Naive thymus-derived CD8-positive, alpha-beta T cell (primary cell): ENCODE results near the gene PTX4. TPM values are rescaled to one million over a fixed set of nuclear protein-coding genes. Genes with fewer than 3 reads are reported as not detected.
A peak's percentile ranks its signal among the peaks of the same experiment; 100 is the strongest.

Experiments used
- ATAC-seq, 2 donors: fragments of 150-1000 bp; cut with Tn5 transposase in 1 of 2; sonication (Bioruptor Pico), chemical (Tn5 transposase) in 1 of 2; 1 replicate in 1 of 2; 2 replicates in 1 of 2; pipeline ENCODE4 v1.10.0; 2021; ENCODE audit warnings: mild to moderate bottlenecking in 2 of 2, moderate library complexity in 2 of 2
- POLR2A ChIA-PET: fragments of 350-600 bp; sonication (Branson Sonifier 250); formaldehyde crosslinking; loops from one replicate; lab custom pipeline; 2021; ENCODE audit warnings: antibody characterized with exemption; lab: Charles Lee
- DNase-seq, 10 donors: peaks; one replicate each; pipeline versions ENCODE4 v3.0.0 to v3.0.0-alpha.2; 2020 to 2022
- H3K27ac Mint-ChIP-seq, 10 donors: one replicate each; pipeline ENCODE4 v1.8.0; 2020 to 2022; ENCODE audit warnings: mild to moderate bottlenecking in 10 of 10, mixed read lengths in 10 of 10, moderate library complexity in 4 of 10, inconsistent platforms in 1 of 10
- H3K27me3 Mint-ChIP-seq, 5 donors: one replicate each; pipeline ENCODE4 v1.8.0; 2021 to 2022; ENCODE audit warnings: mixed read lengths in 5 of 5
- H3K36me3 Mint-ChIP-seq, 3 donors: one replicate each; pipeline ENCODE4 v1.8.0; 2020 to 2022; ENCODE audit warnings: mixed read lengths in 3 of 3, mild to moderate bottlenecking in 2 of 3, inconsistent platforms in 1 of 3
- H3K4me1 Mint-ChIP-seq, 4 donors: one replicate each; pipeline ENCODE4 v1.8.0; 2021 to 2022; ENCODE audit warnings: mixed read lengths in 4 of 4
- H3K4me3 Mint-ChIP-seq, 10 donors: one replicate each; pipeline ENCODE4 v1.8.0; 2020 to 2022; ENCODE audit warnings: mild to moderate bottlenecking in 10 of 10, mixed read lengths in 10 of 10, moderate library complexity in 6 of 10, inconsistent platforms in 1 of 10
- H3K9me3 Mint-ChIP-seq, 9 donors: one replicate each; pipeline ENCODE4 v1.8.0; 2020 to 2022; ENCODE audit warnings: mixed read lengths in 9 of 9, mild to moderate bottlenecking in 3 of 9, inconsistent platforms in 1 of 9, moderate library complexity in 1 of 9
- polyA plus RNA-seq, 3 donors: library from polyadenylated mRNA; unstranded; fragments of 300-500 nt; fragmentation: Illumina TruSeq; gene quantifications; one replicate each; pipeline ENCODE4 v1.2.3, GENCODE V29; 2021
- total RNA-seq, 8 experiments: library from RNA in 2 of 8; stranded (reverse) in 2 of 8; gene quantifications; one replicate each; pipeline ENCODE4 v1.2.3 and lab custom pipeline; 2021 to 2026

PTX4 gene, protein sequence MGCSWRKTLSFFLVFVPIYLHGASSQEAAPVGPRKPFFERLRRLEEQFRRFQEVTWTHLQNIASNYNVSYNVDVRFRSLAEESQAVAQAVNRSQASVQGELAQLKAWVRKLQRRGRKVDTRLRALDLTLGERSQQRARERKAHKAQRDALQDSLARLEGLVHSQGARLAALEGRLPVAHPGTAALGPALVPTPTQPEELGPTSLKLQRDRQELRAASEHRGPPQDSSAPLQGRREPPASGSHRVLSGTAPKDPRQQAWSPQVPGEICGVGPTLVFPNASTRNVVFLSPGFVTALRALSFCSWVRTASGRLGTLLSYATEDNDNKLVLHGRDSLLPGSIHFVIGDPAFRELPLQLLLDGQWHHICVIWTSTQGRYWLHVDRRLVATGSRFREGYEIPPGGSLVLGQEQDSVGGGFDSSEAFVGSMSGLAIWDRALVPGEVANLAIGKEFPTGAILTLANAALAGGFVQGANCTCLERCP
- total RNA-seq = not detected
- not detected for polyA plus RNA-seq
- total RNA-seq (lab: John Stamatoyannopoulos, UW) = 0 to 0.15 (median 0.03) reads per million in 6 experiments

- H3K27ac Mint-ChIP-seq = peak within 1 kb of the TSS in 2 of 10 donors; percentile 39 to 53
- peaks cover 0 to 1% (median 0%) of the 10 kb centered on the region in 5 donors for H3K27me3 Mint-ChIP-seq
- DNase-seq = no peak
- POLR2A ChIA-PET = no interaction called here
- peaks cover 2 to 16% (median 10%) of the 10 kb centered on the region in 4 donors for H3K4me1 Mint-ChIP-seq
- no peaks in the 10 kb centered on the region for H3K36me3 Mint-ChIP-seq
- H3K4me3 Mint-ChIP-seq = peak within 1 kb of the TSS in 1 of 10 donors; percentile 28
- no peak for ATAC-seq
- H3K9me3 Mint-ChIP-seq = no peaks in the 10 kb centered on the region
These were observed at the start of gene PTX4 for GRCh38 chr16:1488619-1489018. PTX4 (minus strand) TSS chr16:1488944; CDS start chr16:1488909, 35 bp downstream.

DNA sequence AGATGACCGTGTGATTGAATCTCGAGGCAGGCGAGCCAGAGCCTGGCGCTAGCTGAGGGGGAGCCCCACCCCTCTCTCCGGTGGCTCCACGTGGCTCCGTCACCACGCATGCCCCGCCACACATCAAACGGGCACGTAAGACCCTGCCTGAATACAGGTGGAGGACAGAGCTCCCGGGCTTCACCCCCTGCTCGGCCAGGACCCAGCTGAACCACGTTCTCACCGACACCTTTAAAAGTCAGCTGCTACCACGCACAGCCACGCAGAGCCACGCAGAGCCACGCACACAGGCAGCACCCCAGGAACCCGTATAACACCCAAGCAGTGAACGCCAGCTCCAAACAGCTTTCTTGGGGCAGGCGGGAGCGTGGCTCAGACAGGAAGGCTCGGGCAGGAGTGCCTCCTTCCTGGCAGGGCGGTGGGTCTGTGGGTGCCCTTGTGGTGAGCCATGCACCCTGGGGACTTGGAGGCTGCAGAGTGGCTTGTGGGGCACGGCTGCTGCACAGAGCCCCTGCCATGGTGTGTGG is 49.1 kb upstream of the PTX4 start:
- ATAC-seq = peak; percentile 29 to 50
- POLR2A ChIA-PET = interaction anchor here (0.6 to 11.3 kb wide), 16 partner anchors 8 to 427 kb away, joined by 3 to 135 read pairs (median 6); partner anchors contain the start of genes CRAMP1, IFT140, MAPK8IP3 and RPS2
- peaks cover 16 to 65% (median 18%) of the 10 kb centered on the region in 3 donors for H3K36me3 Mint-ChIP-seq

DNA sequence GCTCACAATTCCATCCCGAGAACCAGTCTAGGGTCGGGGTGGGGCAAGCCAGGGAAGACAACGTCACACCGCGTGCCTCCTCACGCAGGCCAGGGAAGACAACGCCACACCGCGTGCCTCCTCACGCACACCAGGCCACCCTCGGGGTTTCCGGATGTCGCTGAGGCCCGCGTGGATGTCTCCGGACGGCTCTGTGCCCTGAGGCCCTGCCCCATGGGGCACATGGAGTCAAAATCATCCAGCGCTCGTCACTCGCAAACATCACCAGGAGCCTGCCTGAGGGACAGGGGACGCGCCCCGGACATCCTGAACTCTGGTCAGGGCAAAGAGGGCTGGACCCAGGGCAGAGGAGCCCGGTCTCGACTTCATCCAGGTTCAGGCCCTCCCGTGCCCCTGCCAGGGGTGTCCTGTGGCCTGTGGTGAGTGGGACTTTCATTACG is 48.4 kb upstream of the PTX4 start:
- peaks cover 24 to 73% (median 69%) of the 10 kb centered on the region in 4 donors for H3K4me1 Mint-ChIP-seq
- peaks cover 16 to 60% (median 18%) of the 10 kb centered on the region in 3 donors for H3K36me3 Mint-ChIP-seq
- peak overlapping the region; percentile 91 to 97 (median 94) for H3K27ac Mint-ChIP-seq
- H3K27me3 Mint-ChIP-seq = no peaks in the 10 kb centered on the region
- peak overlapping the region; percentile 96 to 99 (median 98) for H3K4me3 Mint-ChIP-seq
- POLR2A ChIA-PET = interaction anchor here (1.0 to 11.3 kb wide), 11 partner anchors 8 to 428 kb away, joined by 4 to 135 read pairs (median 10); partner anchors contain the start of genes MAPK8IP3, RPS2, TELO2 and UQCC4
- H3K9me3 Mint-ChIP-seq = no peaks in the 10 kb centered on the region
- no peak for ATAC-seq
- peak in 1 of 10 donors; percentile 24 for DNase-seq

More for the DNA sequence above, 49.1 kb upstream of the PTX4 start:
- Mint-ChIP-seq H3K4me3 (peak overlapping the region; percentile 96 to 99 (median 98)), H3K27me3 (no peaks in the 10 kb centered on the region), H3K4me1 (peaks cover 24 to 76% (median 70%) of the 10 kb centered on the region in 4 donors), H3K9me3 (no peaks in the 10 kb centered on the region), H3K27ac (peak overlapping the region; percentile 91 to 97 (median 94))
- peak in 9 of 10 donors; percentile 34 to 76 (median 49) for DNase-seq

DNA sequence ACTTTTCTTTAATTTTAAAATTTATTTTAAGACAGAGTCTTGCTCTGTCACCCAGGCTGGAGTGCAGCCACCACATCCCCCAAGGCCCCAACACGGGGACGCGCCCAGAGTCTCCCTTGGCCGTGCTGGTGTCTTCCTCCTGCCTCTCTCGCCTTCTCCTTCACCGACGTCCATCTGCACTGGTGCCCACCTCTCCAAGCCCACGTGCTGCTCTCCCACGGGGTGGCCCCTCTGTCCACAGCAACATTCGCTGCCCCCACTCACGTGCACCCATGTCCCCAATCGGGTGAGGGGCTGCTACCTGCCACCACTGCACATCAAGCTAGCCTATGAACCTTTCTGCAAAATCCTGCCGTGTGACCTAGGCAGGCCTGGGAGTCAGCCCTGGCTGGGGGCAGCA is 47.9 kb upstream of the PTX4 start:
- ATAC-seq (no peak), DNase-seq (no peak)
- H3K36me3 Mint-ChIP-seq = peaks cover 16 to 55% (median 18%) of the 10 kb centered on the region in 3 donors
- no peaks in the 10 kb centered on the region for H3K9me3 Mint-ChIP-seq
- no peaks in the 10 kb centered on the region for H3K27me3 Mint-ChIP-seq
- H3K4me3 Mint-ChIP-seq = peak overlapping the region; percentile 96 to 99 (median 98)
- POLR2A ChIA-PET = interaction anchor here (0.7 to 11.3 kb wide), 11 partner anchors 10 to 246 kb away, joined by 3 to 135 read pairs (median 7); partner anchors contain the start of genes MAPK8IP3, NUBP2, SPSB3 and TELO2
- peak overlapping the region; percentile 83 to 97 (median 94) for H3K27ac Mint-ChIP-seq
- H3K4me1 Mint-ChIP-seq = peaks cover 24 to 69% (median 63%) of the 10 kb centered on the region in 4 donors

GRCh38 chr16:1535391-1536291 is 46.9 kb upstream of the PTX4 start:
- ATAC-seq = peak; percentile 35 to 49
- no peaks in the 10 kb centered on the region for H3K27me3 Mint-ChIP-seq
- H3K4me3 Mint-ChIP-seq = peak overlapping the region; percentile 96 to 99 (median 98)
- H3K27ac Mint-ChIP-seq = peak overlapping the region; percentile 91 to 97 (median 96)
- POLR2A ChIA-PET = interaction anchor here (0.6 to 11.3 kb wide), 17 partner anchors 11 to 1601 kb away, joined by 3 to 135 read pairs (median 4); partner anchors contain the start of genes CRAMP1, EME2, IFT140 and MAPK8IP3
- DNase-seq = peak in 8 of 10 donors; percentile 25 to 77 (median 48)
- peaks cover 16 to 49% (median 18%) of the 10 kb centered on the region in 3 donors for H3K36me3 Mint-ChIP-seq
- no peaks in the 10 kb centered on the region for H3K9me3 Mint-ChIP-seq
- peaks cover 24 to 61% (median 60%) of the 10 kb centered on the region in 4 donors for H3K4me1 Mint-ChIP-seq

DNA sequence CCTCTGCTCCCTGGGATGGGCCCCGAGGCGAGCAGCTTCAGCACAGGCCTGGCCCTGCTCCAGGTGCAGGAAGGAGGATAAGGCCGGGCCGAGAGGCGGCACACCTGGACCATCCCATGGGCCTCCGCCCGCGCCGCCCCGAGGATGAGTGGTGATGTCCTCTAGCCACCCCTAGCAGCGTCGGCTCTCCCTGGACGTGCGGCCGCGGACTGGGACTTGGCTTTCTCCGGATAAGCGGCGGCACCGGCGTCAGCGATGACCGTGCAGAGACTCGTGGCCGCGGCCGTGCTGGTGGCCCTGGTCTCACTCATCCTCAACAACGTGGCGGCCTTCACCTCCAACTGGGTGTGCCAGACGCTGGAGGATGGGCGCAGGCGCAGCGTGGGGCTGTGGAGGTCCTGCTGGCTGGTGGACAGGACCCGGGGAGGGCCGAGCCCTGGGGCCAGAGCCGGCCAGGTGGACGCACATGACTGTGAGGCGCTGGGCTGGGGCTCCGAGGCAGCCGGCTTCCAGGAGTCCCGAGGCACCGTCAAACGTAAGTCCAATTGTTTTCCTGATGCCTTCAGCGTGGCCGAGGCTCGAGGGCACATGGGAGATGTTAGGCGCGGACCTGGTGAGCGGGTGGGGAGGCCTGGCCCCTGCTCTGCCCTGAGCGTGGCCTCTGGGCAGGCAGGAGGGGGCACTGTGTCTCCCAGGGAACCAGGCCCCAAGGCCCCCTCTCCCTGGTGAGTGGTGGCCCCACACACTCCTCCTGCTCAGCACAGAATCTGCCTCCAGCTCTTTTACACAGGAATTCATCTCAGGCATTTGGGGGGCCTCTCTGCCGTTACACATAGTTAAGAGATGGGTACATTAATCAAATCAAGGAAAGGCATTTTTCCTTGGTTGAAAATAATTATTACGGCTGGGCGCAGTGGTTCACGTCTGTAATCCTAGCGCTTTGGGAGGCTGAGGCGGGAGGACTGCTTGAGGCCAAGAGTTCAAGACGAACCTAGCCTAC is 45.6 kb upstream of the PTX4 start:
- POLR2A ChIA-PET = interaction anchor here (0.8 to 11.3 kb wide), 22 partner anchors 9 to 432 kb away, joined by 3 to 135 read pairs (median 6); partner anchors contain the start of genes CRAMP1, EME2, IFT140 and MAPK8IP3
- peak in 1 of 10 donors; percentile 10 for DNase-seq
- peak overlapping the region; percentile 91 to 97 (median 94) for H3K27ac Mint-ChIP-seq
- peaks cover 26 to 58% (median 55%) of the 10 kb centered on the region in 4 donors for H3K4me1 Mint-ChIP-seq
- no peaks in the 10 kb centered on the region for H3K9me3 Mint-ChIP-seq
- peak overlapping the region; percentile 96 to 99 (median 98) for H3K4me3 Mint-ChIP-seq
- no peaks in the 10 kb centered on the region for H3K27me3 Mint-ChIP-seq
- peaks cover 16 to 41% (median 18%) of the 10 kb centered on the region in 3 donors for H3K36me3 Mint-ChIP-seq
- peak; percentile 5 to 6 for ATAC-seq

DNA sequence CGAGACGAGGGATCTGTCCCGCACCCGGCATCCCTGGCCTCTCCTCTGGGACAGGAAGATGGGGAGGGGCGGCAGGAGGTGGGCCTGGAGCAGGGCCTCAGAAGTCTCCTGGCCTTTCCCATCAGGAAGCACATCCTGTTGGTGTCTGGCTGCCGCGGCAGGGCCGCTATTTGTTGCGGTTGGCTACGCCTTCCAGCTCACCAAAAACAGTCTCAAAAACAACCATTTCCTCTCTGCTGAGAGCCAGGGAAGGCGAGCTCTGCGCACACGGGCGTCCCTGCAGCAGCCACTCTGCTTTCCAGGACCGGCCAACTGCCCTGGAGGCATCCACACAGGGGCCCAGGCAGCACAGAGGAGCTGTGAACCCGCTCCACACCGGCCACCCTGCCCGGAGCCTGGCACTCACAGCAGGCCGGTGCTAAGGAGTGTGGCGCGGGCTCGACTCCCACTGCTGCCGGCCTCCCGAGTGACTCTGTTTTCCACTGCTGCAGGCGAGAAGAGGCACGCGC is 44.8 kb upstream of the PTX4 start, which contains the start of gene TMEM204:
Gene TMEM204, plus strand, starts transcription at position 224 of the 509 bp plus-strand sequence. CDS start 610 bp downstream, outside the sequence.
- Mint-ChIP-seq H3K9me3 (no peaks in the 10 kb centered on the region), H3K27me3 (no peaks in the 10 kb centered on the region), H3K36me3 (peaks cover 16 to 38% (median 18%) of the 10 kb centered on the region in 3 donors), H3K4me1 (peaks cover 25 to 54% (median 48%) of the 10 kb centered on the region in 4 donors), H3K27ac (peak within 1 kb of the TSS; percentile 90 to 97 (median 94)), H3K4me3 (peak within 1 kb of the TSS; percentile 96 to 99 (median 98))
- DNase-seq (peak in 8 of 10 donors; percentile 15 to 73 (median 50)), ATAC-seq (peak; percentile 57 to 59)
- POLR2A ChIA-PET = interaction anchor here (0.6 to 11.3 kb wide), 18 partner anchors 8 to 322 kb away, joined by 3 to 135 read pairs (median 6); partner anchors contain the start of genes CRAMP1, EME2, IFT140 and MAPK8IP3

DNA sequence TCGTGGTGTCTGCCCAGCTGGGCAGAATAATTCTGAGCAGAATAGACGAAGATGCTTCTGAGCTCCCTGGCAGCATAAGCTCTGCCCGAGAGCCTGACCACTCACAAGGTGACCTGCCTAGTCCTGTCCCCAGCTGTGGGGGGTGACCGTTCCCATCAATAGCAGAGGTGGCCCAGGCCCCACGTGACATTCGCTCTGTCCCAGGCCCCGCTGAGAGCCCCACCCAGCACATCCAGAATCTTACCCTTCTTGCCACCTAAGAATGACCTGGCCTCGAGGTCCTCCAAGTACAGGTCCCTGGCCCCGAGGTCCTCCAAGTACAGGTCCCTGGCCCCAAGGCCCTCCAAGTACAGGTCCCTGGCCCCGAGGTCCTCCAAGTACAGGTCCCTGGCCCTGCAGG is 44.0 kb upstream of the PTX4 start:
- H3K27ac Mint-ChIP-seq = peak overlapping the region; percentile 53 to 95 (median 92)
- ATAC-seq = peak in 1 of 2 donors; percentile 1
- peaks cover 16 to 32% (median 17%) of the 10 kb centered on the region in 3 donors for H3K36me3 Mint-ChIP-seq
- POLR2A ChIA-PET = interaction anchor here (0.6 to 11.3 kb wide), 14 partner anchors 10 to 250 kb away, joined by 3 to 135 read pairs (median 7); partner anchors contain the start of genes CRAMP1, EME2, IFT140 and MAPK8IP3
- no peaks in the 10 kb centered on the region for H3K9me3 Mint-ChIP-seq
- peak in 1 of 10 donors; percentile 47 for DNase-seq
- H3K4me3 Mint-ChIP-seq = peak overlapping the region; percentile 96 to 99 (median 98)
- H3K4me1 Mint-ChIP-seq = peaks cover 22 to 53% (median 46%) of the 10 kb centered on the region in 4 donors
- no peaks in the 10 kb centered on the region for H3K27me3 Mint-ChIP-seq

DNA sequence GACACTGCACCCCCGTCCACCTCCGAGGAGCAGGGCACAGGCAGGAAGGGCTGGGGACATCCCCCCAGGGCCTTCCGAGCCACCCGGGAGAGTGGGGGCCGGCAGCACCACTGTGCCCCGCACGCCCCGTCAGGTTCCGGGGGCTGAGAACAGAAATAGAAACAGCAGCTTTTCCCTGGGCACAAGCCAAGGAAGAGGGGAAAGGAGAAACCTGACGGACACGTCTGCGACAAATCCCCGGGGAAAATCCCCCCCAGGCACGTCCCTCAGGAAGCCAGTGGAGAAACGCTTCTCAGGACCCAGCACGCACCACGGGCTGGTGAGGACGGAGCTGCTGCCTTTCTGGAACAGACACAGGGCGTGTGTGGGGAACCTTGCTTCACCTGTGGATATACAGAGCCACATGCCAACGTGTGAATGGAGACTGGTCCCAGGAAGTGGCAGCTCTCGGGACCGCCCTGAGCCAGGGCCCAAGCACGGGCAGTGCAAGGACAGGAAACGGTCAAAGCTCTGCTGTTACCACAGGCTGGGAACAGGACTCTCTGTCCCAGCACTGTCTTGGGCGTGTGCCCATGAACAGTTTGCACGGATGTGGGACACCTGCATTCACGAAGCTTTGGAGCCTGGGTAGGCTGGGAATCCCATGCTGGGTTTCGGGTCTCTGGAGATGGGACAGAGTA is 43.5 kb upstream of the PTX4 start:
- Mint-ChIP-seq H3K4me3 (peak overlapping the region in 8 of 10 donors; percentile 24 to 99 (median 98)), H3K36me3 (peaks cover 14 to 26% (median 16%) of the 10 kb centered on the region in 3 donors), H3K27me3 (no peaks in the 10 kb centered on the region), H3K27ac (peak overlapping the region in 6 of 10 donors; percentile 53 to 95 (median 92)), H3K4me1 (peaks cover 19 to 53% (median 45%) of the 10 kb centered on the region in 4 donors), H3K9me3 (no peaks in the 10 kb centered on the region)
- ATAC-seq = no peak
- DNase-seq = peak in 1 of 10 donors; percentile 26
- POLR2A ChIA-PET = interaction anchor here (0.6 to 11.3 kb wide), 10 partner anchors 9 to 1785 kb away, joined by 3 to 135 read pairs (median 8); partner anchors contain the start of genes CRAMP1, IFT140, MAPK8IP3 and NUBP2
